Neural progenitor cell (in vitro differentiated cells): ENCODE measurements around the gene EIF5.

Experiments
- EZH2 ChIP-seq: fragments of 200-600 bp; sonication (generic); IDR thresholded peaks from 2 replicates; pipeline ENCODE4 v1.6.1; 2017; ENCODE audit warnings: antibody characterized with exemption, mild to moderate bottlenecking, moderate library complexity
- EZH2phosphoT487 ChIP-seq: fragments of 200-600 bp; sonication (generic); IDR thresholded peaks from 2 replicates; pipeline ENCODE4 v1.6.1; 2017; ENCODE audit warnings: antibody characterized with exemption
- TF ChIP-seq, protein P1 (sequence below): fragments of 200-600 bp; sonication (generic); IDR thresholded peaks from 2 replicates; pipeline ENCODE4 v1.5.1; 2017; ENCODE audit warnings: antibody characterized with exemption, mild to moderate bottlenecking

DNA sequence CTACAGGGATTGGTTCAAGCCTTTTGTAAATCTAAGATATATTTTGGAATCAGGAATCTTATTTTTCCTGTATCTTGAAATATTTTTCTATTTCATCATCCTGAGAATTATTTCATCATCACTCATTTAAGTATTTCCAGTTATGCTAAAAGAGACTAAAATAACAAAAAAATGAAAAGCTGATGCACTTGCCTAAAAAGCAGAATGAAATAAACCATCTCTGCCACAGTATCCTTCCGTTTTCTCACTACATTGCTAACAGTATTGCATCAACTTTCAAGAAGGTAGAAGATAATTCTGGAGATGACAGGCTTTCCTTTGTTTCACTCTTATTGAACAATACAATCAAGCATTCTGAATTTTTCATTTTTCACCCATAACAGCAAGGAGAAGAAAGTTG is 31.1 kb upstream of the EIF5 start:
- TF ChIP-seq, protein P1, sequence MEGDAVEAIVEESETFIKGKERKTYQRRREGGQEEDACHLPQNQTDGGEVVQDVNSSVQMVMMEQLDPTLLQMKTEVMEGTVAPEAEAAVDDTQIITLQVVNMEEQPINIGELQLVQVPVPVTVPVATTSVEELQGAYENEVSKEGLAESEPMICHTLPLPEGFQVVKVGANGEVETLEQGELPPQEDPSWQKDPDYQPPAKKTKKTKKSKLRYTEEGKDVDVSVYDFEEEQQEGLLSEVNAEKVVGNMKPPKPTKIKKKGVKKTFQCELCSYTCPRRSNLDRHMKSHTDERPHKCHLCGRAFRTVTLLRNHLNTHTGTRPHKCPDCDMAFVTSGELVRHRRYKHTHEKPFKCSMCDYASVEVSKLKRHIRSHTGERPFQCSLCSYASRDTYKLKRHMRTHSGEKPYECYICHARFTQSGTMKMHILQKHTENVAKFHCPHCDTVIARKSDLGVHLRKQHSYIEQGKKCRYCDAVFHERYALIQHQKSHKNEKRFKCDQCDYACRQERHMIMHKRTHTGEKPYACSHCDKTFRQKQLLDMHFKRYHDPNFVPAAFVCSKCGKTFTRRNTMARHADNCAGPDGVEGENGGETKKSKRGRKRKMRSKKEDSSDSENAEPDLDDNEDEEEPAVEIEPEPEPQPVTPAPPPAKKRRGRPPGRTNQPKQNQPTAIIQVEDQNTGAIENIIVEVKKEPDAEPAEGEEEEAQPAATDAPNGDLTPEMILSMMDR, result no peak
- no peak for TF ChIP-seq EZH2
- TF ChIP-seq EZH2phosphoT487, result no peak
